ENCODE results near the gene AK9. TPM values are rescaled to one million over a fixed set of nuclear protein-coding genes. Genes with fewer than 3 reads are reported as not detected.

The AK9 gene
- total RNA-seq, 1 donor from 2014 or later: 8.2 TPM

- H3K9ac ChIP-seq: no peak overlapping the region
- H3F3A ChIP-seq (ENCODE audit: low read depth): no peaks in the 10 kb centered on the region
- H3K27me3 ChIP-seq: no peaks in the 10 kb centered on the region
- no peaks in the 10 kb centered on the region for H4K20me1 ChIP-seq (ENCODE audit: low read depth)
- Mint-ChIP-seq H3K36me3 (no peaks in the 10 kb centered on the region), H3K27me3 (ENCODE audit: insufficient read depth, low read depth) (no peaks in the 10 kb centered on the region), H3K9me3 (no peaks in the 10 kb centered on the region), H3K27ac (no peak overlapping the region), H3K4me1 (no peaks in the 10 kb centered on the region), H3K4me3 (no peak overlapping the region)
- H3K4me2 ChIP-seq: no peak overlapping the region
- no peak overlapping the region for H3K27ac ChIP-seq
- H3K4me1 ChIP-seq: no peaks in the 10 kb centered on the region
- no peak for DNase-seq (ENCODE audit: low spot score)
- no peaks in the 10 kb centered on the region for H3K79me2 ChIP-seq (ENCODE audit: low read depth)
- no peak for TF ChIP-seq EZH2phosphoT487 (IDR thresholded peaks at IDR 0.05)
- TF ChIP-seq EZH2 (IDR thresholded peaks at IDR 0.05): no peak
- TF ChIP-seq CTCF (IDR thresholded peaks at IDR 0.05): no peak
- no peak overlapping the region for H3K4me3 ChIP-seq
- no peaks in the 10 kb centered on the region for H3K9me3 ChIP-seq (ENCODE audit: low read depth)
- no peak overlapping the region for H2AFZ ChIP-seq (replicated peaks)
- H3K36me3 ChIP-seq: no peaks in the 10 kb centered on the region
Measured at GRCh38 chr6:109612268-109612667, 78.7 kb downstream of the AK9 start.

- Histone ChIP-seq H3K27ac (no peak overlapping the region), H3K4me2 (no peak overlapping the region), H3K9me3 (ENCODE audit: low read depth) (no peaks in the 10 kb centered on the region), H3K27me3 (no peaks in the 10 kb centered on the region), H4K20me1 (ENCODE audit: low read depth) (no peaks in the 10 kb centered on the region), H3K36me3 (no peaks in the 10 kb centered on the region), H2AFZ (replicated peaks) (no peak overlapping the region), H3K4me1 (no peaks in the 10 kb centered on the region), H3F3A (ENCODE audit: low read depth) (no peaks in the 10 kb centered on the region), H3K4me3 (no peak overlapping the region), H3K9ac (no peak overlapping the region), H3K79me2 (ENCODE audit: low read depth) (no peaks in the 10 kb centered on the region)
- Mint-ChIP-seq H3K4me3 (no peak overlapping the region), H3K27me3 (ENCODE audit: insufficient read depth, low read depth) (no peaks in the 10 kb centered on the region), H3K9me3 (no peaks in the 10 kb centered on the region), H3K36me3 (no peaks in the 10 kb centered on the region), H3K27ac (no peak overlapping the region), H3K4me1 (no peaks in the 10 kb centered on the region)
- no peak for TF ChIP-seq EZH2phosphoT487 (IDR thresholded peaks at IDR 0.05)
- no peak for TF ChIP-seq EZH2 (IDR thresholded peaks at IDR 0.05)
- TF ChIP-seq CTCF (IDR thresholded peaks at IDR 0.05): no peak
- DNase-seq (ENCODE audit: low spot score): no peak
Measured at GRCh38 chr6:109611502-109611901, 79.5 kb downstream of the AK9 start.

- Mint-ChIP-seq H3K4me1 (no peaks in the 10 kb centered on the region), H3K27ac (no peak overlapping the region), H3K4me3 (no peak overlapping the region), H3K36me3 (no peaks in the 10 kb centered on the region), H3K9me3 (no peaks in the 10 kb centered on the region), H3K27me3 (ENCODE audit: insufficient read depth, low read depth) (no peaks in the 10 kb centered on the region)
- no peaks in the 10 kb centered on the region for H3K27me3 ChIP-seq
- H3K9ac ChIP-seq: no peak overlapping the region
- TF ChIP-seq CTCF (IDR thresholded peaks at IDR 0.05): no peak
- no peak for TF ChIP-seq EZH2 (IDR thresholded peaks at IDR 0.05)
- TF ChIP-seq EZH2phosphoT487 (IDR thresholded peaks at IDR 0.05): no peak
- H3F3A ChIP-seq (ENCODE audit: low read depth): no peaks in the 10 kb centered on the region
- H3K4me1 ChIP-seq: no peaks in the 10 kb centered on the region
- H3K79me2 ChIP-seq (ENCODE audit: low read depth): no peaks in the 10 kb centered on the region
- no peak for DNase-seq (ENCODE audit: low spot score)
- H4K20me1 ChIP-seq (ENCODE audit: low read depth): no peaks in the 10 kb centered on the region
- no peak overlapping the region for H3K27ac ChIP-seq
- no peak overlapping the region for H3K4me2 ChIP-seq
- H3K36me3 ChIP-seq: no peaks in the 10 kb centered on the region
- H2AFZ ChIP-seq (replicated peaks): no peak overlapping the region
- no peaks in the 10 kb centered on the region for H3K9me3 ChIP-seq (ENCODE audit: low read depth)
- H3K4me3 ChIP-seq: no peak overlapping the region
Measured at GRCh38 chr6:109610590-109610989, 80.4 kb downstream of the AK9 start.

Data from neural progenitor cell (in vitro differentiated cells).